Measurements from ENCODE around the gene NRAS. TPM values are rescaled to one million over a fixed set of nuclear protein-coding genes. Genes with fewer than 3 reads are reported as not detected.

NRAS gene
- total and polyA plus RNA-seq, 2 experiments from 2014 or later = 25.7 to 79.4 TPM

DNA sequence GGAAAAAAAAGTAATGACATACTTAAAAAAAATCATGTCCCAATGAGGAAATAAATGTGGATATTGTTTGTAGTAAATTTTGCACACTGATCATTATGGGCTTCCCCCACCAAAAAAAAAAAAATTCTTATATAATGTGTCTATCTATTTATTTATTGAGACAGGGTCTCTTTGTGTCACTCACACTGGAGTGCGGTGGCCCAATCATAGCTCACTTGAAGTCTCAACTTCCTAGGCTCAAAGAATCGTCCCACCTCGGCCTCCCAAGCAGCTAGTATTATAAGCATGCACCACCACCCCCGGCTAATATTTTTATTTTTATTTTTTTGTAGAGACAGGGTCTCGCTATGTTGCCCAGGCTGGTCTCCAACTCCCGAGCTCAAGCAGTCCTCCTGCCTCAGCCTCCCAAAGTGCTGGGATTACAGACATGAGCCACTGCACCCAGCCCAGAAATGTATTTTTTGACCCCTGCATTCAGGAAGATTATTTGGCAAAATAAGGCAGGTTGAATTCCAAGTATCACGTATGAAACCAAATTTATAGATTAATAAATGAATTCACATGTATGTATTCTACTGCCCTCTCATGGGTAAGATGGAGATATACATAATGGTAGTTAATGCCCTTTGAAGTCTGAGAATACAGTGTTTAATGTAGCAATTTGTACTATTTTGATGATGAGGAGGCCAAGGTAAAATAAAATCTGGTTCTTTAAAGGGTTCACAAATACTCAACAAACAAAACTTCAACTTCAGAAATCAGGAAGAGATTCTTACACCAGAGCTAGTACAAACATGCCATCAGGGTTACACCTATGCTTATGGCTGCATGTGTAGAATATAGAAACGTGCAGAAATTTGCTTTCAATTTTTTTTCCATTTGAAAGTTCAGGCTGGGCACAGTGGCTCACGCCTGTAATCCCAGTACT, 45.3 kb downstream of the NRAS start:
- Histone ChIP-seq H3K27me3 (peaks cover 3% of the 10 kb centered on the region), H3K9me3 (ENCODE audit: low read depth) (no peaks in the 10 kb centered on the region), H3K4me3 (no peak overlapping the region), H4K20me1 (ENCODE audit: insufficient read depth, poor library complexity, severe bottlenecking) (no peaks in the 10 kb centered on the region), H3K4me2 (peak overlapping the region; percentile 78), H3K4me1 (ENCODE audit: insufficient read depth) (no peaks in the 10 kb centered on the region), H3K27ac (peak overlapping the region; percentile 82), H3K9me2 (replicated peaks; ENCODE audit: insufficient read depth) (no peaks in the 10 kb centered on the region), H2AFZ (no peak overlapping the region), H3K36me3 (replicated peaks; ENCODE audit: insufficient read depth, low read depth) (no peaks in the 10 kb centered on the region), H3K79me2 (peaks cover 6% of the 10 kb centered on the region)
- WGBS (ENCODE audit: low lambda C conversion rate, missing lambda C conversion rate) = 76% methylated on average over 9 of the region's 9 CpGs
- DNase-seq (ENCODE audit: low spot score) = no peak
- TF ChIP-seq EZH2phosphoT487 (IDR thresholded peaks at IDR 0.05; ENCODE audit: low read depth, severe bottlenecking, unreplicated experiment) (no peak), EZH2 (IDR thresholded peaks at IDR 0.05; ENCODE audit: borderline replicate concordance) (no peak)
- TF ChIP-seq, protein P1, sequence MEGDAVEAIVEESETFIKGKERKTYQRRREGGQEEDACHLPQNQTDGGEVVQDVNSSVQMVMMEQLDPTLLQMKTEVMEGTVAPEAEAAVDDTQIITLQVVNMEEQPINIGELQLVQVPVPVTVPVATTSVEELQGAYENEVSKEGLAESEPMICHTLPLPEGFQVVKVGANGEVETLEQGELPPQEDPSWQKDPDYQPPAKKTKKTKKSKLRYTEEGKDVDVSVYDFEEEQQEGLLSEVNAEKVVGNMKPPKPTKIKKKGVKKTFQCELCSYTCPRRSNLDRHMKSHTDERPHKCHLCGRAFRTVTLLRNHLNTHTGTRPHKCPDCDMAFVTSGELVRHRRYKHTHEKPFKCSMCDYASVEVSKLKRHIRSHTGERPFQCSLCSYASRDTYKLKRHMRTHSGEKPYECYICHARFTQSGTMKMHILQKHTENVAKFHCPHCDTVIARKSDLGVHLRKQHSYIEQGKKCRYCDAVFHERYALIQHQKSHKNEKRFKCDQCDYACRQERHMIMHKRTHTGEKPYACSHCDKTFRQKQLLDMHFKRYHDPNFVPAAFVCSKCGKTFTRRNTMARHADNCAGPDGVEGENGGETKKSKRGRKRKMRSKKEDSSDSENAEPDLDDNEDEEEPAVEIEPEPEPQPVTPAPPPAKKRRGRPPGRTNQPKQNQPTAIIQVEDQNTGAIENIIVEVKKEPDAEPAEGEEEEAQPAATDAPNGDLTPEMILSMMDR (IDR thresholded peaks at IDR 0.05; ENCODE audit: poor library complexity) = peak; percentile 47

DNA sequence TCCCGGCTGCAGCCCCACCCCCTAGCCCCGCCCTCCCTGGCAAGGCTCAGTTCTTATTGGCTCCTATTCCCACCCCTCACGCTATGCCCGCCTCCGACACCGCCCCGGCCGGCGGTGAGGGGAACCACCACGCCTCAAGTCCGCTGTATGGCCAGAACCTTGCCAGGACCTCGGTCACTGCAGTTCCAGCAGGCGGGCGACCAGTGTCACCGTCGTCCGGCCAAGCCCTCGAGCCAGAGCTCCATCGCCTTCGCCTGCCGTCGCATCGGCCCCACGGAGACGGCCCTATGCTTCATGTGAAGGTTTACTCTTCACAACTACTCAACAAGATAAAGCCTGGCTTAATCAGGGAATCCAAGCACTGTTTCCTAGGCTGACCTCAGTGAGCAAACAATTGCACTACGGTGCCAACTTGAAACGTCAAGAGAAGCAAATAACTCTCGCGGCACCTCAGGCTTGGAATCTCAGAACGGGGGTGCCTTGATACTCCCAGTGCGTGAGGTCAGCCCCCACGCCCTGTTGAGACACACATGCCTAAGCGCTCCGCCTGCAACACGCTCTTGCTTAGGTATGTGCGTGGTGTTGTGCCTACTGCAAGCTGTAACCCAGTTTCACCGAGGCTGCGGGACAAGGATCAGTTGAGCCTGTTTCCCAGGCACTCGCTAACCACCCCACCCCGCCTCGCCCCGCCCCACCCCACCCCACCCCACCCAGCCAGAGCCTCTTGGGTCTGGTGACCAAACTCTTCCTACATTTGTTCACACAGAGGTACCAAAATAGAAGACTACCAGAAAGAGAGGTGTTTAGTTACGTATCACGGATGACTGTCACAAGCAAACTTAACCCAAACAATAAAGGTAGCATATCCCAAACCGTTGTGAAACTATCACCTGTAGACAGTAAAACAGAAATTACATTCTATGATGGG, 46.2 kb downstream of the NRAS start:
- no peaks in the 10 kb centered on the region for H3K9me3 ChIP-seq (ENCODE audit: low read depth)
- peak overlapping the region; percentile 66 for H2AFZ ChIP-seq
- H3K79me2 ChIP-seq = peaks cover 6% of the 10 kb centered on the region
- H3K9me2 ChIP-seq (replicated peaks; ENCODE audit: insufficient read depth) = no peaks in the 10 kb centered on the region
- H3K4me2 ChIP-seq = peak overlapping the region; percentile 78
- no peaks in the 10 kb centered on the region for H3K27me3 ChIP-seq
- H3K27ac ChIP-seq = peak overlapping the region; percentile 82
- H3K4me1 ChIP-seq (ENCODE audit: insufficient read depth) = no peaks in the 10 kb centered on the region
- H3K36me3 ChIP-seq (replicated peaks; ENCODE audit: insufficient read depth, low read depth) = no peaks in the 10 kb centered on the region
- TF ChIP-seq EZH2 (IDR thresholded peaks at IDR 0.05; ENCODE audit: borderline replicate concordance) (no peak), EZH2phosphoT487 (IDR thresholded peaks at IDR 0.05; ENCODE audit: low read depth, severe bottlenecking, unreplicated experiment) (no peak)
- TF ChIP-seq, protein P1 (IDR thresholded peaks at IDR 0.05; ENCODE audit: poor library complexity) = peak; percentile 7
- peak overlapping the region; percentile 88 for H3K4me3 ChIP-seq
- WGBS (ENCODE audit: low lambda C conversion rate, missing lambda C conversion rate) = 5% methylated on average over 29 of the region's 45 CpGs
- DNase-seq (ENCODE audit: low spot score) = peak; percentile 96
- no peaks in the 10 kb centered on the region for H4K20me1 ChIP-seq (ENCODE audit: insufficient read depth, poor library complexity, severe bottlenecking)

GRCh38 chr1:114669562-114670082, 46.9 kb downstream of the NRAS start, which contains the start of gene DENND2C:
DENND2C (minus strand) TSS chr1:114670049; CDS start chr1:114625984, 44,065 bp downstream.
- no peaks in the 10 kb centered on the region for H4K20me1 ChIP-seq (ENCODE audit: insufficient read depth, poor library complexity, severe bottlenecking)
- peaks cover 6% of the 10 kb centered on the region for H3K79me2 ChIP-seq
- no peaks in the 10 kb centered on the region for H3K27me3 ChIP-seq
- H3K9me2 ChIP-seq (replicated peaks; ENCODE audit: insufficient read depth) = no peaks in the 10 kb centered on the region
- TF ChIP-seq, protein P1 (IDR thresholded peaks at IDR 0.05; ENCODE audit: poor library complexity) = no peak
- no peak for TF ChIP-seq EZH2phosphoT487 (IDR thresholded peaks at IDR 0.05; ENCODE audit: low read depth, severe bottlenecking, unreplicated experiment)
- TF ChIP-seq EZH2 (IDR thresholded peaks at IDR 0.05; ENCODE audit: borderline replicate concordance) = no peak
- H3K9me3 ChIP-seq (ENCODE audit: low read depth) = no peaks in the 10 kb centered on the region
- no peaks in the 10 kb centered on the region for H3K4me1 ChIP-seq (ENCODE audit: insufficient read depth)
- peak within 1 kb of the TSS; percentile 66 for H2AFZ ChIP-seq
- peak within 1 kb of the TSS; percentile 88 for H3K4me3 ChIP-seq
- no peaks in the 10 kb centered on the region for H3K36me3 ChIP-seq (replicated peaks; ENCODE audit: insufficient read depth, low read depth)
- 1% methylated on average over 21 of the region's 50 CpGs for WGBS (ENCODE audit: low lambda C conversion rate, missing lambda C conversion rate)
- peak within 1 kb of the TSS; percentile 82 for H3K27ac ChIP-seq
- peak within 1 kb of the TSS; percentile 78 for H3K4me2 ChIP-seq
- no peak for DNase-seq (ENCODE audit: low spot score)
